Ureter (tissue), 1 donor: ENCODE data around the gene FBLN1. TPM values are rescaled to one million over a fixed set of nuclear protein-coding genes. Genes with fewer than 3 reads are reported as not detected.
A peak's percentile ranks its signal among the peaks of the same experiment; 100 is the strongest.
"Not testable (repeated sequence)": the region's sequence is repeated elsewhere in the genome, so short reads cannot be mapped to it uniquely, and the experiment has no call there.

Experiments
- DNase-seq: peaks from one replicate; pipeline ENCODE4 v3.0.0-alpha.2; 2020; ENCODE audit warnings: low spot score
- total RNA-seq: library from RNA; stranded (reverse); gene quantifications from one replicate; pipeline ENCODE4 v1.2.4, GENCODE V29; 2023
- donor health status: DM: yes; HTN: yes; CAD: no.

FBLN1 gene
- total RNA-seq, 1 donor from 2014 or later = 286 TPM

DNA sequence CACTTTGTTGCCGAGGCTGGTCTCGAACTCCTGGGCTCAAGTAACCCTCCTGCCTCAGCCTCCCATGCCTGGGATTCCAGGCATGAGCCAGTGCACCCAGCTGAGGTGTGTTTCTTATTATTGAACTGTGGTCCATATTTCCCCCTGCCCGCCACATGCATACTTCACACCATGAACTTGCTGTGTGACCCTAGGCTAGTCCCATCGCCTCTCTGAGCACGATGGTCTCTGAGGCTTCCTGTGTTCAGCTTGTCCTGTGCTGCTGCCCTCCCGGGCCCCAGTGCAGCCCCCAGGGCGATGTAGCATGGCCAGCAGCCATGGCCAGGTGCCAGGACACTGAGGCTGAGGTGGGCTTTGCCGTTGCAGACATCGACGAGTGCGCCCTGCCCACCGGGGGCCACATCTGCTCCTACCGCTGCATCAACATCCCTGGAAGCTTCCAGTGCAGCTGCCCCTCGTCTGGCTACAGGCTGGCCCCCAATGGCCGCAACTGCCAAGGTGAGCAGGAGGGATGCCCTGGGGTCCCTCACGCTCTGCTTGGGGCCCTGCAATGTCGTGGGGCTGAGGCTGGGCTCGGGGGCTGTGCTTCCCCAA is 45.7 kb downstream of the FBLN1 start:
- no peak for DNase-seq

DNA sequence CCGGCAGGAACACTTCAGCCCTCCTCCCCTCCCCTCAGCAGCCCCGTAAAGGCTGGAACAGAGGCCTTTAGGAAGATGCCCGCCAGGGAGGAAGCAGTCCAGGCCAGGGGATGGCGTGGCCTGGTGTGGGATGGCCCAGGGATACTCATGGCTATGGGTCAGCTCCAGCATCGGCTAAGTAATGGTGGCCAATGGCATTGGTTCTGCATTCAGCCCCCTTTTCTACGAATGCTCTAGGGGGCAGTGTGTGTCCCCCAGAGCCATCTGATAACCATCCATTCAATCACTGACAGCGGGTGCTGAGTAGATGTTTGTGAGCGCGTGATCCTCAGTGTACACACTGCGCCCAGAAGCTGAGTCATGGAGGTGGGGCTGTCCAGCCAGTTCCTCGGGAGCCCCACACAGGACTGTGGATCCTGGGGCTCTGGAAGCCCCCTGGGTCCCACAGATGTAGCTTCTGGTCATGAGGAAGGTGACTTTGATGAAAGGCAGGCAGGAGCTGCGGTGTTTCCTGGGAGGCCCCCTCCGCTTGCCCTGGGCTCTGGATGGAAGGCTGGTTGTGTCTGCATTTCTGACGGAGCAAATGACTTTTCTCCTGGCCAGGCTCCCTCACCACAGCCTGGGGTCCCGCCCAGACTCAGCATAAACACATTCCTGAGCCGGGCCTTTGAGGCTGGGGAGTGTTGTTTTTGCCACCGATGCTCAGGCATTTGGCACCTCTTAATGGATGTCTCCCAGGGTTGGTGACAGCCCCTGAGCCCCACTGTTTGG is 46.5 kb downstream of the FBLN1 start:
- peak; percentile 87 for DNase-seq

DNA sequence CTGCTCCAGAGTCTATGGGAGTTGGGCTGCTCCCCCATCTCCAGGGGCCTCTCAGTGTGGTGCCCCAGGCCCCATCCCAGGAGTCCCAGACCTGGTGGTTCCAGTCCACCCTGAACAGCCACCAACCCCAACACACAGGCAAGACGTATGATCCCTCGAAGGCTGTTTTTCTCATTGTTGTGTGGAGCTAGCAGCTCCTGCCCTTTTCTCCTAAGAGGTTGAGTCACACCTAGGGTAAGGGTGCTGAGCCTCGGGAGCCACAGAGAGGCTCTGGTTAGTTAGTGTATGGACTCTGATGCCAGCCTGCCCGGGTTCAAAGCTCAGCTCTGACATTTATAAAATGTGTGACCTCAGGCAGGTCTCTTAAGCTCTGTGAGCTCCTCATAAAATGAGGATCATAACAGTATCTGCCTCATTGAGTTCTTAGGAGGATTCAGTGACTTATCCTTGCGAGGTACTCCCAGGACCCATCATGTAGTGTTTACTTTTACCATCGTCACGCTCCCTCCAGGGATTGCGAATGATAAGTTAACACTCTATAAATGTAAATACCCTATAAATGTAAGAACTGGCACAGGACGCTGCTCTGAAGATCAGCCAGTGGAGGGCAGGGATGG is 47.2 kb downstream of the FBLN1 start:
- DNase-seq = no peak

DNA sequence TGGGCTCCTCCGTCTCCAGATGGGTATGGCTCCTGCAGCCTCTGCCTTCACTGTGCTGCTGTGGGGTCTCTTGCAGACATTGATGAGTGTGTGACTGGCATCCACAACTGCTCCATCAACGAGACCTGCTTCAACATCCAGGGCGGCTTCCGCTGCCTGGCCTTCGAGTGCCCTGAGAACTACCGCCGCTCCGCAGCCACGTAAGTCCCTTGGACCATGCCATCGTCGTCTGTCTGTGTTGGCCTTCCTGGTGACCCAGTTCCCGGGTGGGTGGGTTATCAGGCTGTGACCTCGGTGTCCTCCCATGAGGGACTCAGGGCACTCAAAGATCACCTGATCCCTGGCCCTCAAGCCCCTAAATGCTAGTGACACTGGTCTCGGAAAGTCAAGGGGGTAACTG is 47.7 kb downstream of the FBLN1 start:
- DNase-seq = no peak

GRCh38 chr22:45550891-45551290 is 48.2 kb downstream of the FBLN1 start:
- DNase-seq = no peak

- DNase-seq = no peak
Observed at GRCh38 chr22:45551310-45552016, 48.8 kb downstream of the FBLN1 start.

- DNase-seq = no peak
Observed at GRCh38 chr22:45552017-45552411, 49.3 kb downstream of the FBLN1 start.

GRCh38 chr22:45552580-45553350 is 50.1 kb downstream of the FBLN1 start:
- peak; percentile 81 for DNase-seq

- DNase-seq = peak; percentile 86
Observed at GRCh38 chr22:45553351-45554039, 50.8 kb downstream of the FBLN1 start.

DNA sequence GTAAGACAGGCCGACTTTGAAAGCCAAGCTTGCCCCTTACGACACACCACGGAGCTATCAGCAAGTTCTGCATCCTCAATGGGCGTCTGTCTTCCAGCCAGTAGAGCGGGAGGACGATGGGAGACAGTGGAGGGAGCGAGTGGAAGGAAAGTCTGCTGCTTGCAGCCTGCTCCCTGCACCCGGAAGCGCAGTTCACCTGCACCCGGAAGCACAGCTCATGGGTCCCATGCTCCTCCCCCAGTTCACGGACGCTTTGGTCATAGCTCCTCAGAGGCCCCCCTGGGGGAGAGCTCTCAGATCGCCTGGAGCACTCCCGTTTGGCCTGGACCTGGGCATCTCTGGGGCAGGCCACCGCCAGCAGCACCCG is 51.3 kb downstream of the FBLN1 start:
- DNase-seq = no peak

DNA sequence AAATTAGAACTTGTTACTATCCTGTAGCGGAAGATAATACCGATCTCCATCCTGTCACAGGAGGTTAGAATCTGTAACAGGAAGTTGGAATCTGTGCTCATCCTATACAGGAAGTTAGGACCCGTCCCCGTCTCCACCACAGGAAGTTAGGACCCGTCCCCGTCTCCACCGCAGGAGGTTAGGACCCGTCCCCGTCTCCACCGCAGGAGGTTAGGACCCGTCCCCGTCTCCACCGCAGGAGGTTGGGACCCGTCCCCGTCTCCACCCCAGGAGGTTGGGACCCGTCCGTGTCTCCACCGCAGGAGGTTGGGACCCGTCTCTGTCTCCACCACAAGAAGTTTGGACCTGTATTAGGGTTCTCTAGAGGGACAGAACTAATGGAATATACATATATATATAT is 52.2 kb downstream of the FBLN1 start:
- no peak for DNase-seq

GRCh38 chr22:45557926-45558325 is 55.2 kb downstream of the FBLN1 start:
- DNase-seq = not testable (repeated sequence)

- not testable (repeated sequence) for DNase-seq
Observed at GRCh38 chr22:45560092-45560491, 57.4 kb downstream of the FBLN1 start.

DNA sequence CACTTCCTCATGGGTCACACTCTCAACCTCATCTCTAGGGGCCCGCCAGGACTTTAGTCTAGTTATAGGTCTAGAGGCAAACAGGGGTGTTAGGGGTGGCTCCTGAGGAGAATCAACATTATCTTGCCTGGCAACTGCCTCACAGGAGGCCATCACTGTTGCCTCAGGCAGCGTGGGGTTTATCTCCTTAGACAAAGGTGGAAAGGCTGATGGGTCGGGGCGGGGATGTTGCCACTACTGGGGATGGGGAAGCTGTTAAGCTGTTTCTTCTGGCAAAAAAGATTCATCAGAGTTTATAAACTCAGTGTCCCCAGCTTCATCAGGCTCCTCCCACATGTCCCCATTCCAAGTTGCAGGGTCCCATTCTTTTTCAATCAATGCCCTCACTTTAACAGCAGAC is 58.1 kb downstream of the FBLN1 start:
- not testable (repeated sequence) for DNase-seq

GRCh38 chr22:45562102-45562501 is 59.4 kb downstream of the FBLN1 start:
- DNase-seq = no peak

DNA sequence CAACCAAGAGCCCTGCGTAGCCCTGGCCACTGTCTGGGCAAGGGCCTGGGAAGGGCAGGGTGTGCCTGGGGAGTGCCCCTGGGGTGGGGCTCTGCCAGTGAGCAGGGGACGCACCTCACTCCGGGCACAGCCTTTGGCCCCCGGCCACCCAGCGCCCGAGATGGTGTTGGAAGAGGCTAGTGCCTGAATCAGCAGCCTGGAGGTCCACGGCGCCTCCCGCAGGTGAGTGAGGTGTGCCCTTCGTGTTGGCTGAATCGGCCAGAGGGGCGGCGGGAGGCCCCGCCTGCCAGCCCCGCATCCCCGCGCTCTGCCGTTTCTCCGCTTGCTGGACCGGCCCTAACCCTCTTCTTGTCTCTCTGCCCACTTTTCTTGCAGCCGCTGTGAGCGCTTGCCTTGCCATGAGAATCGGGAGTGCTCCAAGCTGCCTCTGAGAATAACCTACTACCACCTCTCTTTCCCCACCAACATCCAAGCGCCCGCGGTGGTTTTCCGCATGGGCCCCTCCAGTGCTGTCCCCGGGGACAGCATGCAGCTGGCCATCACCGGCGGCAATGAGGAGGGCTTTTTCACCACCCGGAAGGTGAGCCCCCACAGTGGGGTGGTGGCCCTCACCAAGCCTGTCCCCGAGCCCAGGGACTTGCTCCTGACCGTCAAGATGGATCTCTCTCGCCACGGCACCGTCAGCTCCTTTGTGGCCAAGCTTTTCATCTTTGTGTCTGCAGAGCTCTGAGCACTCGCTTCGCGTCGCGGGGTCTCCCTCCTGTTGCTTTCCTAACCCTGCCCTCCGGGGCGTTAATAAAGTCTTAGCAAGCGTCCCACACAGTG is 60.1 kb downstream of the FBLN1 start:
- DNase-seq = no peak

- no peak for DNase-seq
Observed at GRCh38 chr22:45563362-45564040, 60.8 kb downstream of the FBLN1 start.

DNA sequence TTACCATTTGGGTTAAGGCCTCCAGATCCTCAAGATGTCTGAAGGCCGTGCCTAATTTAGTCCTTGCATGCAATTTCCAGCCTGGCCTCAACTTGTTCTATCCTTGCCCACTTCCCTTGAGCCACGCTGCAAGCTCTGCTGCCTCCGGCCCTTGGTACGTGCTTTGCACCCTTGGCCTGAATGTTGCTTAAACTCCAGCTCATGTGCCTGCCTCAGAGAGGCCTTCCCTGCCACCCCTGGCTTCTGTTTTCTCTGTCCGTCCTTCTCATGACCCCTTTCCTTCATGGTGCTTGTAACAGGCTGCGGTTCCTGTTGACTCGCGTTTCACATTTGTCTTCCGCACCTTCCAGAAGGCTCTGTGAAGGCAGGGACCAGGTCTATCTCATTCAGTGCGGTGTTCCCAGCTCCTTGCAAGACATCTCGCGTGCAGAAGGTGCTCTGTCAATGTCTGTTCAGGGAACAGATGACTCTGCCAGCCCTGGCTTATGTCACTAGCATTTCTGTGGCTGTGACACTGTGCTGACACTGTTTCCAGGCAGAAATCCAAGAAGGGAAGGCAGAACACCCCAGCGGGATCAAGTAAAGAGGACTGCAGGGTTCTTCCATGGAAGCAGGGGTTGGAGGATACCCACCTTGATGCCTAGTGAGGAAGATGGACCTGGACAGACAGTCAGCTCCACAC is 61.8 kb downstream of the FBLN1 start:
- DNase-seq = no peak

- DNase-seq = no peak
Observed at GRCh38 chr22:45565171-45565570, 62.5 kb downstream of the FBLN1 start.
